IMR-90 (cell line): ENCODE measurements around the gene SEPTIN5. TPM values are rescaled to one million over a fixed set of nuclear protein-coding genes. Genes with fewer than 3 reads are reported as not detected.

ENCODE experiments used
- ATAC-seq: fragments of 200-7000 bp; cut with Tn5 transposase; 2 replicates; pipeline ENCODE4 v1.9.1; 2020; ENCODE audit warnings: low read depth, mild to moderate bottlenecking, moderate library complexity
- BruUV-seq: library from RNA; stranded (reverse); fragments of 400-500 nt; replicated peaks from 2 replicates; lab custom pipeline; 2021; lab: Mats Ljungman, UMichigan
- CTCF ChIA-PET: fragments of 300-600 bp; formaldehyde crosslinking; extraction: SDS; loops from one replicate; lab custom pipeline; 2021; ENCODE audit warnings: antibody characterized with exemption; lab: Yijun Ruan, JAX
- POLR2A ChIA-PET: fragments of 300-600 bp; sonication (Branson Sonifier 250); formaldehyde crosslinking; loops from one replicate; lab custom pipeline; 2022; ENCODE audit warnings: antibody characterized with exemption; ENCODE audit not compliant: unreplicated experiment; lab: Charles Lee
- DNase-seq: peaks from one replicate; pipeline ENCODE4 v3.0.0; 2013
- H2AFZ ChIP-seq: replicated peaks from 2 replicates; pipeline ENCODE3; 2013; ENCODE audit warnings: low read length, mild to moderate bottlenecking; ENCODE audit not compliant: poor library complexity
- H2AK5ac ChIP-seq: 2 replicates; pipeline ENCODE4 v1.6.1; 2013; ENCODE audit warnings: low read depth, low read length, inconsistent platforms
- H2AK9ac ChIP-seq: replicated peaks from 2 replicates; pipeline ENCODE3; 2013; ENCODE audit warnings: mild to moderate bottlenecking, low read depth, low read length, moderate library complexity; ENCODE audit not compliant: poor library complexity
- H2BK120ac ChIP-seq: 2 replicates; pipeline ENCODE4 v1.6.1; 2013; ENCODE audit warnings: low read depth, low read length, inconsistent platforms
- H2BK15ac ChIP-seq: 3 replicates; pipeline ENCODE4 v1.6.1; 2013; ENCODE audit warnings: low read depth, low read length, inconsistent platforms
- H2BK20ac ChIP-seq: 2 replicates; pipeline ENCODE4 v1.6.1; 2013; ENCODE audit warnings: low read depth, mild to moderate bottlenecking, inconsistent platforms, low read length, moderate library complexity
- H2BK5ac ChIP-seq: 2 replicates; pipeline ENCODE4 v1.6.1; 2013; ENCODE audit warnings: mild to moderate bottlenecking, low read depth, low read length, inconsistent platforms; ENCODE audit not compliant: poor library complexity, severe bottlenecking
- H3K14ac ChIP-seq: replicated peaks from 2 replicates; pipeline ENCODE4 v1.6.1; 2013; ENCODE audit warnings: low read depth, low read length, inconsistent platforms
- H3K18ac ChIP-seq: 2 replicates; pipeline ENCODE4 v1.6.1; 2013; ENCODE audit warnings: low read depth, low read length, control low read depth
- H3K23ac ChIP-seq: 2 replicates; pipeline ENCODE4 v1.6.1; 2013; ENCODE audit warnings: low read depth, low read length, inconsistent platforms
- H3K27ac ChIP-seq: 2 replicates; pipeline ENCODE4 v1.5.1; 2013; ENCODE audit warnings: mild to moderate bottlenecking, control low read depth, low read length; ENCODE audit not compliant: insufficient read depth
- H3K27me3 ChIP-seq: 2 replicates; pipeline ENCODE4 v1.6.1; 2013; ENCODE audit warnings: low read length; ENCODE audit not compliant: control insufficient read depth, insufficient read depth
- H3K36me3 ChIP-seq: 2 replicates; pipeline ENCODE4 v1.6.1; 2013; ENCODE audit warnings: low read length, mixed read lengths; ENCODE audit not compliant: control insufficient read depth, insufficient read depth
- H3K4ac ChIP-seq: 2 replicates; pipeline ENCODE4 v1.6.1; 2013; ENCODE audit warnings: low read depth, low read length, inconsistent platforms
- H3K4me1 ChIP-seq: 2 replicates; pipeline ENCODE4 v1.6.1; 2013; ENCODE audit warnings: low read length, mixed read lengths; ENCODE audit not compliant: control insufficient read depth, insufficient read depth
- H3K4me2 ChIP-seq: 2 replicates; pipeline ENCODE4 v1.6.1; 2013; ENCODE audit warnings: low read depth, mild to moderate bottlenecking, control low read depth, low read length, moderate library complexity
- H3K4me3 ChIP-seq: 2 replicates; pipeline ENCODE4 v1.5.1; 2013; ENCODE audit warnings: low read depth, mild to moderate bottlenecking, control low read depth, low read length, moderate library complexity; ENCODE audit not compliant: insufficient read depth
- H3K56ac ChIP-seq: 2 replicates; pipeline ENCODE4 v1.6.1; 2013; ENCODE audit warnings: low read length, inconsistent platforms; ENCODE audit not compliant: insufficient read depth; ENCODE audit errors: extremely low read depth
- H3K79me1 ChIP-seq, 2 experiments: 2 replicates each; pipeline ENCODE4 v1.6.1; 2013; ENCODE audit warnings: low read length in 2 of 2, inconsistent platforms in 1 of 2, low read depth in 1 of 2
- H3K9ac ChIP-seq: 2 replicates; pipeline ENCODE4 v1.6.1; 2013; ENCODE audit warnings: low read depth, low read length, control low read depth
- H3K9me1 ChIP-seq: 2 replicates; pipeline ENCODE4 v1.6.1; 2013; ENCODE audit warnings: low read length, inconsistent platforms; ENCODE audit not compliant: insufficient read depth
- H3K9me3 ChIP-seq: 2 replicates; pipeline ENCODE4 v1.6.1; 2013; ENCODE audit warnings: low read length; ENCODE audit not compliant: control insufficient read depth, insufficient read depth
- H4K20me1 ChIP-seq: 2 replicates; pipeline ENCODE4 v1.6.1; 2013; ENCODE audit warnings: low read length, inconsistent platforms; ENCODE audit not compliant: insufficient read depth
- H4K5ac ChIP-seq: 2 replicates; pipeline ENCODE4 v1.6.1; 2013; ENCODE audit warnings: mild to moderate bottlenecking, low read depth, low read length, control low read depth
- H4K8ac ChIP-seq, 2 experiments: 2 replicates each; pipeline ENCODE4 v1.6.1; 2013; ENCODE audit warnings: low read depth in 2 of 2, low read length in 2 of 2, control low read depth in 1 of 2, inconsistent platforms in 1 of 2
- H4K91ac ChIP-seq: 2 replicates; pipeline ENCODE4 v1.6.1; 2013; ENCODE audit warnings: low read depth, low read length, inconsistent platforms; ENCODE audit not compliant: insufficient read depth
- BHLHE40 ChIP-seq: fragments of 150-350 bp; IDR thresholded peaks from 2 replicates; pipeline ENCODE4 v1.6.1; 2016; ENCODE audit warnings: mild to moderate bottlenecking, low read depth, low read length
- WGBS, 2 experiments: methylation state at CpG; one replicate each; pipeline versions ENCODE4 v1.1.5 to v1.1.7; 2013; ENCODE audit warnings: missing lambda C conversion rate in 2 of 2; ENCODE audit not compliant: insufficient read length in 1 of 2; ENCODE audit errors: extremely low coverage in 2 of 2; 5-methylcytosine and 5-hydroxymethylcytosine counted together
- dilution Hi-C: fragments of 300-500 bp; cut with HindIII; formaldehyde crosslinking; loops from one replicate; pipeline ENCODE4 v1.14.3; 2018; ENCODE audit warnings: low sequenced_read_pairs; ENCODE audit not compliant: unreplicated experiment
- in situ Hi-C: fragments of 300-500 bp; cut with MboI; formaldehyde crosslinking; loops from 3 replicates; pipeline ENCODE4 v1.14.3; 2019; ENCODE audit warnings: low sequenced_read_pairs, inconsistent platforms, mixed read lengths
- intact Hi-C: fragments of 100-400 bp; cut with micrococcal nuclease; formaldehyde crosslinking; loops from 2 replicates; pipeline ENCODE4 v1.10.0; 2022
- polyA plus RNA-seq, 3 experiments: library from polyadenylated mRNA; depleted of rRNA; stranded (reverse); fragments of >200 nt; gene quantifications; 2 replicates each; pipeline ENCODE4 v1.2.3, GENCODE V29; 2012; ENCODE audit warnings: low replicate concordance in 1 of 3
- total RNA-seq: library from RNA; depleted of rRNA; stranded (reverse); fragments of >200 nt; gene quantifications from 2 replicates; pipeline ENCODE4 v1.2.3, GENCODE V29; 2012

SEPTIN5 gene
- total and polyA plus RNA-seq, 2 of the 4 experiments (the other 2 are of a cell fraction), result 16.8 to 20.7 TPM

DNA sequence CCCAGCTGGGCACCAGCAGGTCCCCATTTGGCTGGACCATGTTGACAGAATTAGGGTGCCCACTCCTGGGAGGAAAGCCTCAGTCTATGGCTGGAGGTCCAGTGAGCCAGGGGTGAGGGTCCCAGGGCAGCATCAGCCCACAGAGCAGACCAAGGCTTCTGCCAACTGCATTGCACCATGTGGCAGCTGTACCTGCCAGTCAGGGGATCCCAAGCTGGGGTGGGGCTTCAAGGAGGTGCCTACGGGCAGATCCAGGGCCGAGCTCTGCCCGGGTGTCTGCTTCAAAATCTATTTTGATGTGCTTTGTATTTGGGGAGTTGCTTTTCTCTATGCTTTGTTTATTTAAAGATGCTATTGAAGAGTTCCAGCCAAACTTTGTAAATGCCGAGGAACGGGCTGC is 19.5 kb downstream of the SEPTIN5 start:
- Histone ChIP-seq H3K4me3 (no peak overlapping the region), H4K91ac (no peak overlapping the region), H3K27ac (no peak overlapping the region), H3K18ac (no peak overlapping the region), H3K9me1 (no peaks in the 10 kb centered on the region), H2BK5ac (no peak overlapping the region), H4K5ac (no peak overlapping the region), H3K27me3 (peaks cover 12% of the 10 kb centered on the region; the same call in 1 of the 2 replicates), H4K20me1 (no peaks in the 10 kb centered on the region), H2BK15ac (no peak overlapping the region), H3K56ac (no peak overlapping the region), H2BK120ac (no peak overlapping the region), H2AK5ac (no peak overlapping the region), H3K23ac (no peak overlapping the region), H3K79me1 (no peaks in the 10 kb centered on the region), H3K14ac (no peak overlapping the region), H2AK9ac (no peak overlapping the region), H2AFZ (no peak overlapping the region), H3K4ac (no peak overlapping the region), H3K4me2 (no peak overlapping the region), H2BK20ac (no peak overlapping the region), H4K8ac (no peak overlapping the region), H3K4me1 (peaks cover 2% of the 10 kb centered on the region), H3K9me3 (no peaks in the 10 kb centered on the region), H3K9ac (no peak overlapping the region), H3K36me3 (no peaks in the 10 kb centered on the region)
- WGBS, 2 experiments, result 20% methylated on average over 1 of the region's 5 CpGs; no CpG with 5 or more reads in 1 of the 2 experiments
- BruUV-seq, result no TSS peak
- in situ Hi-C loops (loop anchor here (5.0 kb wide), 1 partner anchor 179 kb away; no protein-coding TSS in a partner anchor), dilution Hi-C loops (no loop called here), intact Hi-C loops (loop anchor here (5.0 kb wide), 2 partner anchors 119 to 279 kb away; partner anchors contain the start of genes GNB1L and RTL10)
- TF ChIP-seq BHLHE40, result no peak
- ATAC-seq, result no peak
- no peak for DNase-seq
- ChIA-PET CTCF (no interaction called here), POLR2A (no interaction called here)
